ENCODE measurements around the gene EPB41L1. TPM values are rescaled to one million over a fixed set of nuclear protein-coding genes. Genes with fewer than 3 reads are reported as not detected.

The EPB41L1 gene
- total RNA-seq, 1 donor from 2014 or later = 43.1 TPM

DNA sequence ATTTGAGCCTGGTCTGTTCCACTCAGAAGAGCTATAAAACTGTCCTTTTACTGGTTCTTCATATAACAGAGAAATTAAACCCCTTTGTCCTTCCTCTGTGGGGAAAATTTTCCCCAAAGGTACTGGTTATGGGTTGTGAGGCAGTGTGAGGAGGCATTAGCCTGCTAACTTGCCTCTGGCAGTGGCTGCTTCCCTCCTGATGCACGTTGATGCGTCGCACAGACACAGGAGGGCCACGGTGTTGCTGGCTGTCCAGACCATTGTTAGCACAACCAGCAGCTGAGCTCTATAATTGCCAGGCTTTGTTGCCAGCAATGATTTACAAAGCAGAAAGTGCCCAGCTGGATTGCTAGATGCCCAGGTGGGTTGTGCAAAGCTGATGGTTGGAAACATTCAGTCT lies 91.9 kb downstream of the EPB41L1 start:
- H3K27ac Mint-ChIP-seq = no peak overlapping the region
- H3K4me1 Mint-ChIP-seq = no peaks in the 10 kb centered on the region
- H3K4me3 Mint-ChIP-seq = no peak overlapping the region
- H3K27me3 Mint-ChIP-seq (ENCODE audit: low read depth) = no peaks in the 10 kb centered on the region
- H3K36me3 Mint-ChIP-seq = peaks cover 29% of the 10 kb centered on the region
- TF ChIP-seq, protein P1, sequence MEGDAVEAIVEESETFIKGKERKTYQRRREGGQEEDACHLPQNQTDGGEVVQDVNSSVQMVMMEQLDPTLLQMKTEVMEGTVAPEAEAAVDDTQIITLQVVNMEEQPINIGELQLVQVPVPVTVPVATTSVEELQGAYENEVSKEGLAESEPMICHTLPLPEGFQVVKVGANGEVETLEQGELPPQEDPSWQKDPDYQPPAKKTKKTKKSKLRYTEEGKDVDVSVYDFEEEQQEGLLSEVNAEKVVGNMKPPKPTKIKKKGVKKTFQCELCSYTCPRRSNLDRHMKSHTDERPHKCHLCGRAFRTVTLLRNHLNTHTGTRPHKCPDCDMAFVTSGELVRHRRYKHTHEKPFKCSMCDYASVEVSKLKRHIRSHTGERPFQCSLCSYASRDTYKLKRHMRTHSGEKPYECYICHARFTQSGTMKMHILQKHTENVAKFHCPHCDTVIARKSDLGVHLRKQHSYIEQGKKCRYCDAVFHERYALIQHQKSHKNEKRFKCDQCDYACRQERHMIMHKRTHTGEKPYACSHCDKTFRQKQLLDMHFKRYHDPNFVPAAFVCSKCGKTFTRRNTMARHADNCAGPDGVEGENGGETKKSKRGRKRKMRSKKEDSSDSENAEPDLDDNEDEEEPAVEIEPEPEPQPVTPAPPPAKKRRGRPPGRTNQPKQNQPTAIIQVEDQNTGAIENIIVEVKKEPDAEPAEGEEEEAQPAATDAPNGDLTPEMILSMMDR (IDR thresholded peaks at IDR 0.05; ENCODE audit: unreplicated experiment) = no peak
- H3K9me3 Mint-ChIP-seq = no peaks in the 10 kb centered on the region
- no peak for DNase-seq (ENCODE audit: low spot score in 2 of 2, unreplicated experiment in 2 of 2)

DNA sequence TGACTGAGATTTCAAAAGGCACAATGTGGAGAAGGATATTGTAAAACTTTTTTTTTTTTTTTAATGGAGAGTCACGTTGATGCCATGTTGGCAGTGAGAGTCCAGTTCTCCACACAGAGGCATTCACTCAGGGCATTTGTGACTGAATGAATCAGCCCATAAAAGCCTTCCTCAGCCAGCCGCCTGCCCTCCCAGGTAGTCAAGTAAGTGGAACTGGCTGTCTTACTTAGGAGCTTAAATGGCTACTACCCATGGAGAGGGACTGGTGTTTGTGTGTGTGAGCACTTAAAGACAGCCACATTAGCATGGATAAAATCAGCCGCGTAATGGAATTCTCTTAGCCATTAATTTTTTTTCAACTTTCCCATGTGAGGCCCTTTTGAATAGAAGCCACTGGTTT lies 94.3 kb downstream of the EPB41L1 start:
- TF ChIP-seq, protein P1 (IDR thresholded peaks at IDR 0.05; ENCODE audit: unreplicated experiment) = no peak

DNA sequence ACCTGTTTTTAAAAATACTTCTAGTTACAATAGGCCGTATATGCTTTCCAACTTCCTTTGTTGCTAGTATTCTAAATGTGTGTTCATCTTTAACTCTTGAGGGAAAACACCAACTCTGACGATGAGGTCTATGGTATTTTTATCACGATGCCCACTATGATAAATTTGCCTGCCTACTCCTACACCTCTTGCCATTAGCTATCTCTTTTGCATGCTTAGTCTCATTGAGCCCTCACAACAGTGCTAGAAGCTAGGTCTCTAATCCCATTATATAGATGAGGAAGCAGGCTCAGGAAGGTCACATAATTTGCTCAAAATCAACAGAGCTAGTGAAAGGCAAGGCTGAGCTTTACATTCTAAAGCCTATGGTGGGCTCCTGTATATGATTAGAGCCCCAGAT lies 94.9 kb downstream of the EPB41L1 start:
- H3K27me3 Mint-ChIP-seq (ENCODE audit: low read depth) = no peaks in the 10 kb centered on the region
- DNase-seq (ENCODE audit: low spot score in 2 of 2, unreplicated experiment in 2 of 2) = no peak
- no peaks in the 10 kb centered on the region for H3K9me3 Mint-ChIP-seq
- no peak overlapping the region for H3K4me3 Mint-ChIP-seq
- TF ChIP-seq, protein P1 (IDR thresholded peaks at IDR 0.05; ENCODE audit: unreplicated experiment) = no peak
- peaks cover 35% of the 10 kb centered on the region for H3K36me3 Mint-ChIP-seq
- no peaks in the 10 kb centered on the region for H3K4me1 Mint-ChIP-seq
- H3K27ac Mint-ChIP-seq = no peak overlapping the region

More for the DNA sequence above, 94.3 kb downstream of the EPB41L1 start:
- Mint-ChIP-seq H3K4me3 (no peak overlapping the region), H3K4me1 (no peaks in the 10 kb centered on the region), H3K27ac (no peak overlapping the region), H3K27me3 (ENCODE audit: low read depth) (no peaks in the 10 kb centered on the region), H3K36me3 (peaks cover 37% of the 10 kb centered on the region), H3K9me3 (no peaks in the 10 kb centered on the region)
- DNase-seq (ENCODE audit: low spot score in 2 of 2, unreplicated experiment in 2 of 2) = no peak

DNA sequence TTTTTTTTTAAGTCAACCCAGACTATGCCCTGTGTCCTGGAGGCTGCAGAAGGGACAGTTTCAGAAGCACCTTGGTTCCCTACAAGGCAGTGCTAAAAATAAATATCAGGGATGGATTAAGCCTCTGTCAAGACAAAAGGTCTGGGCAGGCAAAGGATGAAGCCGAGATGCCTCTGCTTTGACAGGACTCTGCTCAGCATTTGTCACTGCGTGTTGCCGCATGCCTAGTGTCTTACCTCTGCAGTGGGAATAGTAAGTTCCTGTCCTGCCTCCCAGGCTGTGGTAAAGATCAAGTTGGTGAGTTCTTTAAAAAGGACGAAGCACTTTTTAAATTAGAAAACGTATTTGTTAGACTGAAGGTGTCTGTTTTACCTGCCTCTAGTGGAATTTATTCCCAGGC lies 96.9 kb downstream of the EPB41L1 start:
- DNase-seq (ENCODE audit: low spot score in 2 of 2, unreplicated experiment in 2 of 2) = no peak
- H3K27ac Mint-ChIP-seq = no peak overlapping the region
- TF ChIP-seq, protein P1 (IDR thresholded peaks at IDR 0.05; ENCODE audit: unreplicated experiment) = no peak
- H3K4me3 Mint-ChIP-seq = no peak overlapping the region
- no peaks in the 10 kb centered on the region for H3K27me3 Mint-ChIP-seq (ENCODE audit: low read depth)
- H3K4me1 Mint-ChIP-seq = no peaks in the 10 kb centered on the region
- H3K36me3 Mint-ChIP-seq = peaks cover 32% of the 10 kb centered on the region
- no peaks in the 10 kb centered on the region for H3K9me3 Mint-ChIP-seq

DNA sequence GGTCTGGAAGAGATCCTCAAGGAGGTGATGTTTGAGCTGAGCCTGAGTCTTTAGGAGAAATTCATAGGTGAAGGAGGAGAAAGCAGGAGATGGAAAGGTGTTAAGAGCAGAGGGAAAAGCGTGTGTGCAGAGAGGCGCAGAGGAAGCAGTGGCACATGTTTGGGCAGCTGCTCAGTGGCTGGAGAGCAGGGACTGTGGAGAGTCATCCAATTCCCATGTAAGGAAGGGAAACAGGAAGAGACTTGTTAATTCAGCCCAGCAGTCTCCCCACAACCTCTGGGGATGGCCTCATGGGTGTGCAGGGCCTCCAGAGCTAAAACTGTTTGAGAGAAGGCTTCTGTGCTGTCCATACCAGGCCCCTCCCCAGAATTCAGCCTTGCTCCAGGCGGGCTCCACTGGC lies 98.0 kb downstream of the EPB41L1 start:
- Mint-ChIP-seq H3K4me1 (no peaks in the 10 kb centered on the region), H3K9me3 (no peaks in the 10 kb centered on the region), H3K27me3 (ENCODE audit: low read depth) (no peaks in the 10 kb centered on the region), H3K27ac (no peak overlapping the region), H3K36me3 (peaks cover 37% of the 10 kb centered on the region), H3K4me3 (no peak overlapping the region)
- TF ChIP-seq, protein P1 (IDR thresholded peaks at IDR 0.05; ENCODE audit: unreplicated experiment) = no peak
- DNase-seq (ENCODE audit: low spot score in 2 of 2, unreplicated experiment in 2 of 2) = no peak

DNA sequence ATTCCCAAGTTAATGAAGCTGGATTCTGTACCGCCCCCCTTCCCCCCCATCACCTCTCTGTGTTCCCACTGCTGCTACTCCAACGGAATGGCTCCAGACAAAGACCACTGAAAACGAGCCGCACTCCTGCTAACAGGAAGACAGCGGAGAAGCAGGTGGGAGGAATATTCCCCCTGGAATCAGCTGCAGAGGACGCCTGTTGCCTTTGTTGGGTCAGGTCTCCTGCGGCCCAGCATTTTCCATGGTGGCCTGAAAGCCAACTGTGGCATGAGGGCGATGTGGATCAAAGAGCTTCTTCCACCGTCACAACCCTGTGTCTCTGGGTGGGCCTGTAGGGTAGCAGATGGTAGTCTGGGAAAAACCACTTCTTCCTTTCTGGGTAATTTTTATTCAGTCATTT lies 98.5 kb downstream of the EPB41L1 start:
- TF ChIP-seq, protein P1 (IDR thresholded peaks at IDR 0.05; ENCODE audit: unreplicated experiment) = no peak
- DNase-seq (ENCODE audit: low spot score in 2 of 2, unreplicated experiment in 2 of 2) = no peak
- Mint-ChIP-seq H3K4me1 (no peaks in the 10 kb centered on the region), H3K4me3 (no peak overlapping the region), H3K27me3 (ENCODE audit: low read depth) (no peaks in the 10 kb centered on the region), H3K9me3 (no peaks in the 10 kb centered on the region), H3K36me3 (peaks cover 34% of the 10 kb centered on the region), H3K27ac (no peak overlapping the region)

Measured in mesothelial cell of epicardium (in vitro differentiated cells).